DND-41 (cell line): ENCODE measurements around the gene ZNF652.

Experiments used
- CTCF ChIP-seq: IDR thresholded peaks from 2 replicates; pipeline ENCODE4 v1.5.1; 2012; ENCODE audit warnings: borderline replicate concordance, low read length, moderate library complexity, mild to moderate bottlenecking; ENCODE audit not compliant: poor library complexity, severe bottlenecking; ENCODE audit errors: extremely low read depth
- EZH2 ChIP-seq: IDR thresholded peaks from 3 replicates; pipeline ENCODE4 v1.6.1; 2012; ENCODE audit warnings: borderline replicate concordance, low read depth, mild to moderate bottlenecking, moderate library complexity, low read length, inconsistent platforms; ENCODE audit not compliant: severe bottlenecking

GRCh38 chr17:49387498-49388289 lies 25.6 kb upstream of the ZNF652 start:
- no peak for TF ChIP-seq EZH2
- no peak for TF ChIP-seq CTCF
